ENCODE data around the gene SCARB1. TPM values are rescaled to one million over a fixed set of nuclear protein-coding genes. Genes with fewer than 3 reads are reported as not detected.

SCARB1 gene
- total and polyA plus RNA-seq, 5 donors from 2014 or later = 0.52 to 1.2 (median 0.75) TPM

- Histone ChIP-seq H3K9me3 (ENCODE audit: control insufficient read depth in 2 of 2, low read length in 2 of 2) (no peaks in the 10 kb centered on the region), H3K4me3 (ENCODE audit: low read depth, low read length) (no peak overlapping the region), H3K27me3 (ENCODE audit: control insufficient read depth, insufficient read depth, low read length) (no peaks in the 10 kb centered on the region), H3K27ac (ENCODE audit: insufficient read depth, low read length, poor library complexity, severe bottlenecking) (no peak overlapping the region), H3K36me3 (ENCODE audit: control insufficient read depth, insufficient read depth, low read length) (no peaks in the 10 kb centered on the region), H3K4me1 (ENCODE audit: control insufficient read depth, insufficient read depth, low read length, poor library complexity, severe bottlenecking) (no peaks in the 10 kb centered on the region)
- ATAC-seq (ENCODE audit: low read depth in 2 of 2) = no peak
- Mint-ChIP-seq H3K4me3 (no peak overlapping the region), H3K36me3 (no peaks in the 10 kb centered on the region), H3K27ac (no peak overlapping the region), H3K27me3 (peaks cover 30% of the 10 kb centered on the region), H3K9me3 (peaks cover 0 to 3% (median 0%) of the 10 kb centered on the region in 7 donors), H3K4me1 (peaks cover 0 to 7% (median under 1%) of the 10 kb centered on the region in 4 donors)
- no peak for DNase-seq
Observed at GRCh38 chr12:124871297-124871696, 7.6 kb upstream of the SCARB1 start.

- ATAC-seq (ENCODE audit: low read depth in 2 of 2) (no peak), DNase-seq (no peak)
- no peaks in the 10 kb centered on the region for H3K36me3 Mint-ChIP-seq
- no peak overlapping the region for H3K27ac ChIP-seq (ENCODE audit: insufficient read depth, low read length, poor library complexity, severe bottlenecking)
- H3K9me3 Mint-ChIP-seq = peaks cover 0 to 3% (median 0%) of the 10 kb centered on the region in 7 donors
- no peak overlapping the region for H3K4me3 ChIP-seq (ENCODE audit: low read depth, low read length)
- no peaks in the 10 kb centered on the region for H3K4me1 ChIP-seq (ENCODE audit: control insufficient read depth, insufficient read depth, low read length, poor library complexity, severe bottlenecking)
- H3K4me1 Mint-ChIP-seq = peaks cover 0 to 7% (median under 1%) of the 10 kb centered on the region in 4 donors
- no peaks in the 10 kb centered on the region for H3K27me3 ChIP-seq (ENCODE audit: control insufficient read depth, insufficient read depth, low read length)
- H3K9me3 ChIP-seq (ENCODE audit: control insufficient read depth in 2 of 2, low read length in 2 of 2) = no peaks in the 10 kb centered on the region
- H3K4me3 Mint-ChIP-seq = no peak overlapping the region
- H3K27me3 Mint-ChIP-seq = peaks cover 30% of the 10 kb centered on the region
- no peaks in the 10 kb centered on the region for H3K36me3 ChIP-seq (ENCODE audit: control insufficient read depth, insufficient read depth, low read length)
- no peak overlapping the region for H3K27ac Mint-ChIP-seq
Observed at GRCh38 chr12:124870515-124870914, 6.9 kb upstream of the SCARB1 start.

- ATAC-seq (ENCODE audit: low read depth in 2 of 2) = no peak
- H3K27me3 Mint-ChIP-seq = peaks cover 22% of the 10 kb centered on the region
- Histone ChIP-seq H3K27me3 (ENCODE audit: control insufficient read depth, insufficient read depth, low read length) (no peaks in the 10 kb centered on the region), H3K4me1 (ENCODE audit: control insufficient read depth, insufficient read depth, low read length, poor library complexity, severe bottlenecking) (peaks cover 1% of the 10 kb centered on the region), H3K4me3 (ENCODE audit: low read depth, low read length) (no peak overlapping the region), H3K27ac (ENCODE audit: insufficient read depth, low read length, poor library complexity, severe bottlenecking) (no peak overlapping the region), H3K36me3 (ENCODE audit: control insufficient read depth, insufficient read depth, low read length) (no peaks in the 10 kb centered on the region), H3K9me3 (ENCODE audit: control insufficient read depth in 2 of 2, low read length in 2 of 2) (no peaks in the 10 kb centered on the region)
- no peak overlapping the region for H3K4me3 Mint-ChIP-seq
- peak overlapping the region in 1 of 3 donors; percentile 91 for H3K27ac Mint-ChIP-seq
- H3K4me1 Mint-ChIP-seq = peaks cover 0 to 7% (median 3%) of the 10 kb centered on the region in 4 donors
- no peak for DNase-seq
- H3K9me3 Mint-ChIP-seq = peaks cover 0 to 3% (median 0%) of the 10 kb centered on the region in 7 donors
- no peaks in the 10 kb centered on the region for H3K36me3 Mint-ChIP-seq
Observed at GRCh38 chr12:124869059-124869665, 5.5 kb upstream of the SCARB1 start.

GRCh38 chr12:124868252-124869058 lies 4.8 kb upstream of the SCARB1 start:
- Histone ChIP-seq H3K27me3 (ENCODE audit: control insufficient read depth, insufficient read depth, low read length) (no peaks in the 10 kb centered on the region), H3K4me1 (ENCODE audit: control insufficient read depth, insufficient read depth, low read length, poor library complexity, severe bottlenecking) (peaks cover 8% of the 10 kb centered on the region), H3K9me3 (ENCODE audit: control insufficient read depth in 2 of 2, low read length in 2 of 2) (no peaks in the 10 kb centered on the region), H3K4me3 (ENCODE audit: low read depth, low read length) (no peak overlapping the region), H3K36me3 (ENCODE audit: control insufficient read depth, insufficient read depth, low read length) (no peaks in the 10 kb centered on the region), H3K27ac (ENCODE audit: insufficient read depth, low read length, poor library complexity, severe bottlenecking) (no peak overlapping the region)
- DNase-seq (no peak), ATAC-seq (ENCODE audit: low read depth in 2 of 2) (no peak)
- H3K27ac Mint-ChIP-seq = peak overlapping the region in 1 of 3 donors; percentile 58
- H3K9me3 Mint-ChIP-seq = peaks cover 0 to 3% (median 0%) of the 10 kb centered on the region in 7 donors
- H3K27me3 Mint-ChIP-seq = peaks cover 21% of the 10 kb centered on the region
- H3K36me3 Mint-ChIP-seq = no peaks in the 10 kb centered on the region
- H3K4me3 Mint-ChIP-seq = no peak overlapping the region
- H3K4me1 Mint-ChIP-seq = peaks cover 0 to 10% (median 4%) of the 10 kb centered on the region in 4 donors

- Histone ChIP-seq H3K4me1 (ENCODE audit: control insufficient read depth, insufficient read depth, low read length, poor library complexity, severe bottlenecking) (peaks cover 18% of the 10 kb centered on the region), H3K9me3 (ENCODE audit: control insufficient read depth in 2 of 2, low read length in 2 of 2) (no peaks in the 10 kb centered on the region), H3K27me3 (ENCODE audit: control insufficient read depth, insufficient read depth, low read length) (peaks cover under 1% of the 10 kb centered on the region), H3K27ac (ENCODE audit: insufficient read depth, low read length, poor library complexity, severe bottlenecking) (no peak overlapping the region), H3K36me3 (ENCODE audit: control insufficient read depth, insufficient read depth, low read length) (no peaks in the 10 kb centered on the region), H3K4me3 (ENCODE audit: low read depth, low read length) (no peak overlapping the region)
- DNase-seq (no peak), ATAC-seq (ENCODE audit: low read depth in 2 of 2) (no peak)
- Mint-ChIP-seq H3K4me1 (peaks cover 0 to 16% (median 4%) of the 10 kb centered on the region in 4 donors), H3K4me3 (no peak overlapping the region), H3K27ac (no peak overlapping the region), H3K27me3 (peaks cover 26% of the 10 kb centered on the region), H3K36me3 (no peaks in the 10 kb centered on the region), H3K9me3 (peaks cover 0 to 3% (median 0%) of the 10 kb centered on the region in 7 donors)
Observed at GRCh38 chr12:124867401-124867930, 3.8 kb upstream of the SCARB1 start.

GRCh38 chr12:124866883-124867400 lies 3.3 kb upstream of the SCARB1 start:
- Mint-ChIP-seq H3K4me3 (no peak overlapping the region), H3K36me3 (no peaks in the 10 kb centered on the region), H3K9me3 (peaks cover 0 to 3% (median 0%) of the 10 kb centered on the region in 7 donors), H3K4me1 (peaks cover 0 to 20% (median 5%) of the 10 kb centered on the region in 4 donors), H3K27ac (peak overlapping the region in 1 of 3 donors; percentile 63), H3K27me3 (peaks cover 28% of the 10 kb centered on the region)
- Histone ChIP-seq H3K27ac (ENCODE audit: insufficient read depth, low read length, poor library complexity, severe bottlenecking) (no peak overlapping the region), H3K9me3 (ENCODE audit: control insufficient read depth in 2 of 2, low read length in 2 of 2) (no peaks in the 10 kb centered on the region), H3K36me3 (ENCODE audit: control insufficient read depth, insufficient read depth, low read length) (no peaks in the 10 kb centered on the region), H3K4me3 (ENCODE audit: low read depth, low read length) (no peak overlapping the region), H3K4me1 (ENCODE audit: control insufficient read depth, insufficient read depth, low read length, poor library complexity, severe bottlenecking) (peaks cover 18% of the 10 kb centered on the region), H3K27me3 (ENCODE audit: control insufficient read depth, insufficient read depth, low read length) (peaks cover 4% of the 10 kb centered on the region)
- DNase-seq = no peak
- ATAC-seq (ENCODE audit: low read depth in 2 of 2) = no peak

GRCh38 chr12:124866195-124866882 lies 2.7 kb upstream of the SCARB1 start:
- Mint-ChIP-seq H3K27ac (no peak overlapping the region), H3K36me3 (no peaks in the 10 kb centered on the region), H3K27me3 (peaks cover 34% of the 10 kb centered on the region), H3K4me3 (peak overlapping the region in 3 of 4 donors; percentile 30 to 47 (median 37)), H3K4me1 (peaks cover 0 to 20% (median 5%) of the 10 kb centered on the region in 4 donors), H3K9me3 (peaks cover 0 to 3% (median 0%) of the 10 kb centered on the region in 7 donors)
- no peak overlapping the region for H3K27ac ChIP-seq (ENCODE audit: insufficient read depth, low read length, poor library complexity, severe bottlenecking)
- DNase-seq = no peak
- peaks cover 5% of the 10 kb centered on the region for H3K27me3 ChIP-seq (ENCODE audit: control insufficient read depth, insufficient read depth, low read length)
- no peak overlapping the region for H3K4me3 ChIP-seq (ENCODE audit: low read depth, low read length)
- no peak for ATAC-seq (ENCODE audit: low read depth in 2 of 2)
- H3K4me1 ChIP-seq (ENCODE audit: control insufficient read depth, insufficient read depth, low read length, poor library complexity, severe bottlenecking) = peaks cover 18% of the 10 kb centered on the region
- no peaks in the 10 kb centered on the region for H3K9me3 ChIP-seq (ENCODE audit: control insufficient read depth in 2 of 2, low read length in 2 of 2)
- no peaks in the 10 kb centered on the region for H3K36me3 ChIP-seq (ENCODE audit: control insufficient read depth, insufficient read depth, low read length)
